GM12892 (cell line): ENCODE results near the gene ALDH1A1.

Experiments used
- DNase-seq: peaks from one replicate; pipeline ENCODE4 v3.0.0; 2011; ENCODE audit not compliant: insufficient read length
- FAIRE-seq: peaks from 2 replicates; lab custom pipeline; 2011; peaks lifted over from hg19 to GRCh38; lab: Jason Lieb, UNC
- POLR2A ChIP-seq: IDR thresholded peaks from 2 replicates; pipeline ENCODE4 v1.6.1; 2011; ENCODE audit warnings: low read depth, low read length, control low read depth
- POLR2AphosphoS5 ChIP-seq: IDR thresholded peaks from 2 replicates; pipeline ENCODE4 v1.6.1; 2011; ENCODE audit warnings: low read depth, low read length, control low read depth
- TAF1 ChIP-seq: IDR thresholded peaks from 2 replicates; pipeline ENCODE4 v1.6.1; 2011; ENCODE audit warnings: low read depth, mild to moderate bottlenecking, control low read depth, low read length, borderline replicate concordance

The ALDH1A1 gene

DNA sequence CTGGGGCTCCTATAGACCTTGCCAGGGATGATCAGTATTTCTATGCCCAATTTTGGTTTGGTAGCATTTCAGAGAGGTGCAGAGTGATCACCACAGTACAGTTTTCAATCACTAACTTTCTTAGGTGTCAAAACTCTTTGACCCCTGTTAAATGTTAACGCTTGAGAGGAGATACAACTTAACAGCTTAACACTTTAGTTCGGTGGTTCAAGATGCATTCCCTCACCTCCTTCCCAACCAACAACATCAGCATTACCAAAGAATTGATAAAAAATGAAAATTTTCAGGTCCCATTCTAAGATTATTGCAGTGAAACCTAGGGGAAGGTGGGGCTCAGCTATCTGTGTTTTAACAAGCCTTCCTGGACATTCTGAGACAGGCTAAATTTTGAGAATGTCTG, 16.2 kb downstream of the ALDH1A1 start:
- FAIRE-seq (no peak), DNase-seq (no peak)
- TF ChIP-seq POLR2AphosphoS5 (no peak), TAF1 (no peak), POLR2A (no peak)

- DNase-seq: no peak
Measured at GRCh38 chr9:72936266-72936665, 16.6 kb downstream of the ALDH1A1 start.

DNA sequence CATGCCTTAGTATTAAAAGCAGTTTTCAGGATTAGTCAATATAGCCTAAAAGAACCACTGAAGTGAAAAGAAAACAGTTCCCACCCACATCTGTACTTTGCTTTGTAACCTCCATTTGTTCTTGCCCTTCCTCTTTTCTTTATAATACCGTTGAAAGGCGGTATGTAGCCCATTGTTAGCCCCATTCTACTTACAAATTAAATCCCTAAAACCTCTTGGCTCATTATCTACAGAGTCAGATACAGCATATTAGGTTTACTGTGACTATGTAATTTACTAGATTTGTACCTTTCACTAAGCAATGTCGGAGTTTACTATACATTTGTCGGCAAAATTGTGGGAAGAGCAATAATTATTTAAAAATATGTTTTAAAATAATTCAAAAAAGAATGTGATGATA, 17.3 kb downstream of the ALDH1A1 start:
- no peak for TF ChIP-seq TAF1
- no peak for TF ChIP-seq POLR2A
- TF ChIP-seq POLR2AphosphoS5: no peak
- FAIRE-seq: no peak
- DNase-seq: no peak

More at GRCh38 chr9:72936266-72936665, 16.6 kb downstream of the ALDH1A1 start:
- no peak for TF ChIP-seq POLR2A
- no peak for TF ChIP-seq POLR2AphosphoS5
- TF ChIP-seq TAF1: no peak
- no peak for FAIRE-seq

GRCh38 chr9:72933730-72934665, 18.9 kb downstream of the ALDH1A1 start:
- TF ChIP-seq TAF1 (no peak), POLR2A (no peak), POLR2AphosphoS5 (no peak)
- DNase-seq (no peak), FAIRE-seq (no peak)

DNA sequence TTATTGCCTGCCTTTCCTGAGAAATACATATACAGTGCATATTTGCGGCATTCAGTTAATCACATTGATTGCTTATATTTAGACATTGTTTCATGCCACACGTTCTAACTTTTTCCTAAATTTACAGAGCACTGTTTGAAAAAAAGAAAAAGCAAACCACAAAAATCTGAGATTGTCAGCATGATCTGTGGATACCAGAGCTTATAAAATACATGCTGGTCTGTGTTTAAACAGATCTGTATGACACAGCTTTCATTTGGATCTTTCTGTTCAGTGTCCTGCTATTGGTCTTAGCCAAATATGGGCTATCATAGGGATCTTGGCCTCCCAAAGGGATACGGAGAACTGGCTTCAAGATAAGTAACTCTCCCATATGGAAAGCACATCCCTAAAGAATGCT, 20.2 kb downstream of the ALDH1A1 start:
- DNase-seq (no peak), FAIRE-seq (no peak)
- no peak for TF ChIP-seq TAF1
- TF ChIP-seq POLR2A: no peak
- no peak for TF ChIP-seq POLR2AphosphoS5

GRCh38 chr9:72931897-72932296, 21.0 kb downstream of the ALDH1A1 start:
- no peak for DNase-seq
- no peak for FAIRE-seq
- no peak for TF ChIP-seq POLR2AphosphoS5
- no peak for TF ChIP-seq TAF1
- no peak for TF ChIP-seq POLR2A

DNA sequence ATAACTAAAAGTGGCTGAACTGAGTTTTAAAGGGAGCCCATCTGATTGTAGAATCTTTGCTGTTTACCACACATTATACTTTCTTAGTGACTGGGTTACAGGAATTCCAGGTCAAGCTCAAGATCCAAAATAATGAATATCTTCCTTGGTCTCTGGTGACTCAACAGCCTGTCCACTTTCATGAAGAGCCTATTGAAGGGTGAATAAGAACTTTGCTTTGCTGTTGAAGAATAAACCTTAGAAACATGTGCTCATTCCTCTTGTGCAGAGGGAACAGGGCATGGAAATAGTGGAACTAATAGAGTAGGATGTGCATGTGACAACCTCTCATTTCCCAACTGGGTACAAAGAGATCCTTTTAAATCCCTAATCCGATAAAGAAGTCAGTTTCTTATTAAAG, 21.4 kb downstream of the ALDH1A1 start:
- DNase-seq (no peak), FAIRE-seq (no peak)
- TF ChIP-seq TAF1 (no peak), POLR2A (no peak), POLR2AphosphoS5 (no peak)

DNA sequence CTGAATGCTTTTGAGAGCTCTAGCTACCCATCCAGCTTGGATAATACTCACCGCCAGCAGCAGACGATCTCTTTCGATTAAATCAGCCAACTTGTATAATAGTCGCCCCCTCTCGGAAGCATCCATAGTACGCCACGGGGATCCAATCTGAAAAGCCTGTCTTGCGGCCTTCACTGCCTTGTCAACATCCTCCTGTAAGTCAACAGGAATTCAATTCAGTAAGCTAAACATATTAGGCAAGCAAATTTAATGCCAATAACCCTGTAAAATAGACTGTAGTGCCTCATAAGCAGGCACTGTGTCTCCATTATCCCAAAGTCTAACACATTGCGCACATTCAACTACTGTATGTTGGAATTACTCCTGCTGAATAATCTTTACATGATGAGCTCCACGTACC, 22.0 kb downstream of the ALDH1A1 start:
- FAIRE-seq: no peak
- DNase-seq: no peak

GRCh38 chr9:72929542-72929941, 23.3 kb downstream of the ALDH1A1 start:
- DNase-seq (no peak), FAIRE-seq (no peak)
- TF ChIP-seq POLR2AphosphoS5: no peak
- no peak for TF ChIP-seq POLR2A
- no peak for TF ChIP-seq TAF1

More for the DNA sequence above, 22.0 kb downstream of the ALDH1A1 start:
- TF ChIP-seq TAF1 (no peak), POLR2AphosphoS5 (no peak), POLR2A (no peak)

DNA sequence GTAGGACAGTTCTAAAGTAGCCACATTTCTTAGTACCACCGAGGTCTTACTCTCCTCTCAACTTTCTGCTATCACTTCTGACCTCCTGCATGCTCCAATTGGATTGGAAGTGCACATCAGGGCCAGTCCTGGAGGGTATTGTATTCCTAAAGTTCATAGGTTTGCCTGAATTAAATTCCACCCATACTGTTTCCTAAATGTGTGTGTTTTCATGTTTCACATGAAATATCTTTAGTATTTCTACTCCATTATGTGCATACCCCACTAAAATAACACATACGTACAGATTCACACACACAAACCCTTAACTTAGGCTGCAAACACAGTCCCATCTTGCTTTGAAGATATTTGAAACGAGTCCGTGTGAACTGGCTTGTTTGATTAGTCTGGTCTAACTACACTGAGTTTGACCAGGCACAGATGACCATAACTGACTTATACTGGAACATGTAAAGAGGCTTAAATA, 24.8 kb downstream of the ALDH1A1 start:
- no peak for DNase-seq
- TF ChIP-seq POLR2AphosphoS5: no peak
- no peak for TF ChIP-seq TAF1
- no peak for TF ChIP-seq POLR2A
- no peak for FAIRE-seq

DNA sequence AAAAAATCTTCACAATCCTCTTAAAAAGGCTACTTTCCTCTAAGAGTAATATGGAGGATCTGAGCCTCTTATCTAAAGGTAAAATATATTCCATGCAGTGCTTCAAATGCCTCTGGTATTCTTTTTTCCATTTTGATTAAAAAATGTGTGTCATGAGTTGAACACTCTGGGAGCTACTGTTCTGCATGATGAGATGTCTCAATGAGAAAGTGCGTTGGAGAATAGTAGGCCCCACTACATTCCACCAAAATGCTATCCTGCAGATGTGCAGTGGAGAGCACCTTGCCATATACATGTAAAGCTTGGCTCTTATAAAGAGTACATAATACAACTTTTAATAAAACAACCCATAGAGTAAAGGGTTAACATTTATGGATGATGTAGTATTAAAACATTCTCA, 26.3 kb downstream of the ALDH1A1 start:
- DNase-seq (no peak), FAIRE-seq (no peak)
- TF ChIP-seq POLR2AphosphoS5 (no peak), POLR2A (no peak)

DNA sequence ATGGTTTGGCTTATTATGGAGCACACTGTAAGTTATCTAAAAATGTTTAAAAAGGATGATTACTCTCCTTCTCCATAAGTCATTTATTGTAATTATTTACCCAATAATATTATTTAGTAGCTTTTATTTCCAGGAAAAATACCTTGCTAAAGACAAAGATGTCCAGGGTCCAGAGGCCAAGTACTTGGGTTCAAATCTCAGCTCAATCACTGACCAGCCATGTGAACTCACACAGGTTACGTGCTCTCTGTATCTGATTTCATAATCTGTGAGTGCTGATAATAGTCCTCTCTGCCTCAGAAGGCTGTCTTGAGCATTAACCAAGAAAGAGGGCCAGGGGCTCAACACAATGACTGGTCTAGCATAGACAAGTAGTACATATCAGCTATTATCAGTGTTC, 27.0 kb downstream of the ALDH1A1 start:
- no peak for TF ChIP-seq TAF1
- TF ChIP-seq POLR2AphosphoS5: no peak
- TF ChIP-seq POLR2A: no peak
- DNase-seq (no peak), FAIRE-seq (no peak)
